Endodermal cell (in vitro differentiated cells): Measurements from ENCODE around the gene NT5C1A. TPM values are rescaled to one million over a fixed set of nuclear protein-coding genes. Genes with fewer than 3 reads are reported as not detected.

Source experiments
- DNase-seq: peaks from one replicate; pipeline ENCODE4 v3.0.0-alpha.2; 2017
- H3K27ac ChIP-seq: 2 replicates; pipeline ENCODE4 v1.5.1; 2013; ENCODE audit warnings: mild to moderate bottlenecking, low read depth, low read length, moderate library complexity
- H3K27me3 ChIP-seq: 2 replicates; pipeline ENCODE4 v1.6.1; 2013; ENCODE audit warnings: mild to moderate bottlenecking, low read length, moderate library complexity; ENCODE audit not compliant: insufficient read depth, control insufficient read depth, poor library complexity, severe bottlenecking
- H3K36me3 ChIP-seq: 2 replicates; pipeline ENCODE4 v1.7.0; 2013; ENCODE audit warnings: mild to moderate bottlenecking, low read length, moderate library complexity; ENCODE audit not compliant: control insufficient read depth, insufficient read depth
- H3K4me1 ChIP-seq: one replicate; pipeline ENCODE4 v1.7.0; 2013; ENCODE audit warnings: low read length; ENCODE audit not compliant: control insufficient read depth, insufficient read depth
- H3K4me3 ChIP-seq: 2 replicates; pipeline ENCODE4 v1.5.1; 2013; ENCODE audit warnings: mild to moderate bottlenecking, low read length, moderate library complexity
- H3K9ac ChIP-seq: 2 replicates; pipeline ENCODE4 v1.6.1; 2013; ENCODE audit warnings: mild to moderate bottlenecking, low read length, moderate library complexity; ENCODE audit not compliant: poor library complexity, severe bottlenecking; ENCODE audit errors: extremely low read depth
- H3K9me3 ChIP-seq: 2 replicates; pipeline ENCODE4 v1.6.1; 2013; ENCODE audit warnings: mild to moderate bottlenecking, low read length, moderate library complexity; ENCODE audit not compliant: control insufficient read depth
- H3K27ac Mint-ChIP-seq: 2 replicates; pipeline ENCODE4 v1.8.0; 2020; ENCODE audit warnings: mixed read lengths
- H3K27me3 Mint-ChIP-seq: 2 replicates; pipeline ENCODE4 v1.8.0; 2021; ENCODE audit warnings: mild to moderate bottlenecking, mixed read lengths; ENCODE audit not compliant: insufficient read depth
- H3K36me3 Mint-ChIP-seq: 2 replicates; pipeline ENCODE4 v1.8.0; 2020; ENCODE audit warnings: low read depth, mixed read lengths
- H3K4me1 Mint-ChIP-seq: 2 replicates; pipeline ENCODE4 v1.8.0; 2020; ENCODE audit warnings: mixed read lengths
- H3K4me3 Mint-ChIP-seq: 2 replicates; pipeline ENCODE4 v1.8.0; 2020; ENCODE audit warnings: mild to moderate bottlenecking, moderate library complexity, mixed read lengths
- H3K9me3 Mint-ChIP-seq: 2 replicates; pipeline ENCODE4 v1.8.0; 2020; ENCODE audit warnings: mild to moderate bottlenecking, mixed read lengths
- WGBS, 2 experiments: methylation state at CpG; one replicate each; pipeline versions ENCODE4 v1.1.5 to v1.1.7; 2013; ENCODE audit warnings: missing lambda C conversion rate in 2 of 2, mixed read lengths in 1 of 2; ENCODE audit not compliant: insufficient coverage in 1 of 2, insufficient read length in 1 of 2; 5-methylcytosine and 5-hydroxymethylcytosine counted together
- total RNA-seq, 2 donors: library from RNA; stranded (reverse); fragmentation: NEBNext Ultra II Directional in 1 of 2; extraction: Animal tissue kit (Norgen Biotek cat#: 25700) in 1 of 2; gene quantifications; 2 replicates in 1 of 2; 3 replicates in 1 of 2; pipeline ENCODE4 v1.2.1, GENCODE V29; 2021
- TF ChIP-seq, protein P1 (sequence below): fragments of 200-600 bp; sonication (generic); conservative IDR thresholded peaks from 2 replicates; pipeline ENCODE4 v1.5.0; 2021; ENCODE audit warnings: antibody characterized with exemption, mild to moderate bottlenecking

NT5C1A gene
- total RNA-seq, 2 donors from 2014 or later, result not detected

- Histone ChIP-seq H3K9me3 (no peaks in the 10 kb centered on the region), H3K36me3 (no peaks in the 10 kb centered on the region), H3K4me1 (no peaks in the 10 kb centered on the region), H3K9ac (no peak overlapping the region), H3K4me3 (no peak overlapping the region), H3K27ac (no peak overlapping the region), H3K27me3 (peaks cover 96% of the 10 kb centered on the region)
- no peak for DNase-seq
- Mint-ChIP-seq H3K27me3 (peaks cover 99% of the 10 kb centered on the region), H3K36me3 (no peaks in the 10 kb centered on the region), H3K9me3 (peaks cover 3% of the 10 kb centered on the region), H3K4me3 (no peak overlapping the region), H3K27ac (no peak overlapping the region), H3K4me1 (no peaks in the 10 kb centered on the region)
- 53 to 80% methylated on average over 2 to 3 of the region's 3 CpGs for WGBS, 2 experiments
- TF ChIP-seq, protein P1, sequence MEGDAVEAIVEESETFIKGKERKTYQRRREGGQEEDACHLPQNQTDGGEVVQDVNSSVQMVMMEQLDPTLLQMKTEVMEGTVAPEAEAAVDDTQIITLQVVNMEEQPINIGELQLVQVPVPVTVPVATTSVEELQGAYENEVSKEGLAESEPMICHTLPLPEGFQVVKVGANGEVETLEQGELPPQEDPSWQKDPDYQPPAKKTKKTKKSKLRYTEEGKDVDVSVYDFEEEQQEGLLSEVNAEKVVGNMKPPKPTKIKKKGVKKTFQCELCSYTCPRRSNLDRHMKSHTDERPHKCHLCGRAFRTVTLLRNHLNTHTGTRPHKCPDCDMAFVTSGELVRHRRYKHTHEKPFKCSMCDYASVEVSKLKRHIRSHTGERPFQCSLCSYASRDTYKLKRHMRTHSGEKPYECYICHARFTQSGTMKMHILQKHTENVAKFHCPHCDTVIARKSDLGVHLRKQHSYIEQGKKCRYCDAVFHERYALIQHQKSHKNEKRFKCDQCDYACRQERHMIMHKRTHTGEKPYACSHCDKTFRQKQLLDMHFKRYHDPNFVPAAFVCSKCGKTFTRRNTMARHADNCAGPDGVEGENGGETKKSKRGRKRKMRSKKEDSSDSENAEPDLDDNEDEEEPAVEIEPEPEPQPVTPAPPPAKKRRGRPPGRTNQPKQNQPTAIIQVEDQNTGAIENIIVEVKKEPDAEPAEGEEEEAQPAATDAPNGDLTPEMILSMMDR, result no peak
Measured at GRCh38 chr1:39685071-39685470, 13.2 kb upstream of the NT5C1A start.

GRCh38 chr1:39684313-39684664, 12.4 kb upstream of the NT5C1A start:
- Mint-ChIP-seq H3K4me3 (no peak overlapping the region), H3K9me3 (peaks cover 3% of the 10 kb centered on the region), H3K27me3 (peaks cover 99% of the 10 kb centered on the region), H3K36me3 (no peaks in the 10 kb centered on the region), H3K27ac (no peak overlapping the region), H3K4me1 (no peaks in the 10 kb centered on the region)
- WGBS, 2 experiments, result 65 to 73% methylated on average over 7 to 13 of the region's 13 CpGs
- no peaks in the 10 kb centered on the region for H3K4me1 ChIP-seq
- H3K9ac ChIP-seq, result no peak overlapping the region
- no peak overlapping the region for H3K4me3 ChIP-seq
- TF ChIP-seq, protein P1, result no peak
- peaks cover 96% of the 10 kb centered on the region for H3K27me3 ChIP-seq
- DNase-seq, result no peak
- H3K27ac ChIP-seq, result no peak overlapping the region
- H3K9me3 ChIP-seq, result no peaks in the 10 kb centered on the region
- H3K36me3 ChIP-seq, result no peaks in the 10 kb centered on the region

- no peaks in the 10 kb centered on the region for H3K36me3 Mint-ChIP-seq
- no peak overlapping the region for H3K27ac Mint-ChIP-seq
- Histone ChIP-seq H3K9me3 (no peaks in the 10 kb centered on the region), H3K27me3 (peaks cover 96% of the 10 kb centered on the region), H3K4me3 (no peak overlapping the region), H3K4me1 (no peaks in the 10 kb centered on the region), H3K27ac (no peak overlapping the region), H3K9ac (no peak overlapping the region), H3K36me3 (no peaks in the 10 kb centered on the region)
- H3K9me3 Mint-ChIP-seq, result peaks cover 3% of the 10 kb centered on the region
- TF ChIP-seq, protein P1, result no peak
- WGBS, 2 experiments, result 45 to 53% methylated on average over 37 to 61 of the region's 62 CpGs
- H3K27me3 Mint-ChIP-seq, result peaks cover 99% of the 10 kb centered on the region
- peak; percentile 58 for DNase-seq
- H3K4me1 Mint-ChIP-seq, result no peaks in the 10 kb centered on the region
- no peak overlapping the region for H3K4me3 Mint-ChIP-seq
Measured at GRCh38 chr1:39683591-39684312, 11.8 kb upstream of the NT5C1A start.
